ENCODE data around the gene HOXD1.

HOXD1 gene

DNA sequence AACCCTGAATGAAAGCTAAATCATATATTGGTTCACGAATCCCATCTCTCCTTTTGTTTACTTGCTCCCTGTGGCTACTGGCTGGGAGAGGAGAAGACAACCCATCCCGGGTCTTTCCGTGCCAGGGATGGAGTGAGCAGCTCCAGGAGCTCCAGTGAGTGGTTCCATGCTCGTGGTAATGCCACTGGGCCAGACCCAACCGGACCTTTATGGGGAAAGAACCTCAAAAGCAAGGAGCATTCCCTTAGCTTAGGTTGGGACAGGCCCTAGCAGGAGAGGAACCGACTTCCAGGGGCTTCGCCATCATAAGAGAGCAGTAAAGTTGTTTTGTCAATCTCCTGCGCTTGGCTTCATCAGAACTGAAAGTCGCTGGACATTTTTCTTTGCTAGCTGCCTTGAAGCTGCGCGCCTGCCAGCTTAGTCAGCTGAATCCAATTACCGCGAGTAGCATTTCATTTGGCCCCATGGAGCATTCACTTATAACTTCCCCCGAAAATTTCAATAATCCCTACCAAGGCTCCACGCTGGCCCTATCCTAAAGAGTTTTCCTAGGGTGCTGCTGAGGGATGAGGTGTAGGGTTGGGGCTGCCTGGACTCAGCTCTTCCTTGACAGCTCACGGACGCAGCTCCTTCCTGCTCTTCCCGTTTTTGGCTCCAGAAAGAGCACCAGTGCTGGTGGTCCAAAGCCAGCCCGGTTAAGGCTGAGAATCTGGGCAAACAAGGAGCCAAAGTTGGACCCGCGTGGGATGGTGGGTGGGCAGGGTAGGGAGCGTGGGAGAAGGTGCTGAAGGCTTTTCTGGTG lies 26.4 kb upstream of the HOXD1 start:
- H3K27ac ChIP-seq (ENCODE audit: low read depth, low read length) = no peak overlapping the region
- no peaks in the 10 kb centered on the region for H3K9me3 ChIP-seq (ENCODE audit: insufficient read depth, low read depth, low read length)
- 6% methylated on average over 22 of the region's 22 CpGs for WGBS
- peaks cover 5% of the 10 kb centered on the region; the same call in 1 of the 2 replicates for H3K4me1 ChIP-seq (ENCODE audit: insufficient read depth, low read length)
- no peak overlapping the region for H3K4me3 ChIP-seq (ENCODE audit: low read length)
- no peaks in the 10 kb centered on the region for H3K36me3 ChIP-seq (ENCODE audit: insufficient read depth, low read length)
- H3K9ac ChIP-seq (ENCODE audit: low read depth, low read length) = no peak overlapping the region
- peaks cover 100% of the 10 kb centered on the region for H3K27me3 ChIP-seq (ENCODE audit: insufficient read depth, low read length)

DNA sequence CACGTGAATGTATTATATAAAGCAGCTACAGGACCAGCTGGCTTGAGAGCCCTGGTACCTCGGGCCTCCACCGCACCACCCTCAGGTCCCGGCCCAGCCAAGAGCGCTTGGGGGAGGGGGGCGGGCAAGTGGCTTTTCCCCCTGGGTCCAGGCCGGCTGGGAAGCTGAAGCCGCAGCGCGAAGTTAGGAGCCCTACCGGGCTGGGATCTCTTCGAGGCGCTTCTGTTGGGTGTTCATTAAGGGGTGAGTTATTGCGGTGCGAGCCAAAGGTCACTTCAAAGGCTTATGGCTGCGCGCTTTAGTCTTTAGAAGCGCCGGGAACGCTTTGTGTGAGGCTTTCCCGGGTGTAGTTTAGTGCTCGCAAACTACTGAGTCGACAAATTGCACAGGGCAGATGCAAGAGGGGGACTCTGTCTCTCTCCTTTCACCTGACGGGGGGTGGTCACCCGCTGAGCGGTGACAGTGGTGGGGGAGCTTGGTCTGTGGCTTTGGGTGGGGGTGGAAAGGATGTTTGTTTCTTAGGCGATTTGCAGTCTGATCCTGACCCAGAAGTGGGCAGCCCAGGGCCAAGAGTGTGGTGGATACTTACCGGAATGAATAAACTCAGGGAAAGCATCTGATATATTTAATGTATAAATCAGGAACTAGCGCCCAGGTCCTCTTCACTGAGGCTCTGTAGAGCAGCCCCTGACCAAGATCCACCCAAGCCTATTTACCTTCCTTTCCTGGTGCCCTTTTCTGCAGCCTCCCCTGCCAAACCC lies 25.4 kb upstream of the HOXD1 start:
- no peaks in the 10 kb centered on the region for H3K9me3 ChIP-seq (ENCODE audit: insufficient read depth, low read depth, low read length)
- no peaks in the 10 kb centered on the region for H3K36me3 ChIP-seq (ENCODE audit: insufficient read depth, low read length)
- WGBS = 4% methylated on average over 29 of the region's 29 CpGs

DNA sequence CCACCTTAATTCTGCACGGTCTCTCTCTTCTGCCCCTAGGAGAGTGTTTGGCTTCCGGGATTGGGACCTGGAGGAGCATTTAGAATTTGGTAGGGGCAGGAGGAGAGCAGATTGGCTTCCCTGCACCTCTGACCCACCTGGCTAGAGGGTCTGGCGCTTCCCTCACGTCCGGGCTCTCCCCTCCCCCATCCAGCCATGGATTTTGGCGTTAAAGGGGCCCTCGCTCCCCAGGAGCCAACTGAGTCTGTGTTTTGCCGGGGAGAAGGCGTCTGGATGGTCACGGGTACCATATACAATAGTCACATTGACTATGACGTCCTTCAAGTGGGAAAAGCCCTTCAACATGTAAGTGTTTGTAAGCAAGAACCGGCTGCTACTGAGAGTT lies 24.8 kb upstream of the HOXD1 start:
- no peak overlapping the region for H3K4me3 ChIP-seq (ENCODE audit: low read length)
- no peaks in the 10 kb centered on the region for H3K9me3 ChIP-seq (ENCODE audit: insufficient read depth, low read depth, low read length)
- H3K4me1 ChIP-seq (ENCODE audit: insufficient read depth, low read length) = peaks cover 5% of the 10 kb centered on the region; the same call in 1 of the 2 replicates
- 0% methylated on average over 9 of the region's 12 CpGs for WGBS
- no peaks in the 10 kb centered on the region for H3K36me3 ChIP-seq (ENCODE audit: insufficient read depth, low read length)
- H3K9ac ChIP-seq (ENCODE audit: low read depth, low read length) = no peak overlapping the region
- H3K27ac ChIP-seq (ENCODE audit: low read depth, low read length) = no peak overlapping the region
- H3K27me3 ChIP-seq (ENCODE audit: insufficient read depth, low read length) = peaks cover 100% of the 10 kb centered on the region

More for the DNA sequence above, 25.4 kb upstream of the HOXD1 start:
- Histone ChIP-seq H3K27me3 (ENCODE audit: insufficient read depth, low read length) (peaks cover 100% of the 10 kb centered on the region), H3K4me3 (ENCODE audit: low read length) (no peak overlapping the region), H3K9ac (ENCODE audit: low read depth, low read length) (no peak overlapping the region), H3K4me1 (ENCODE audit: insufficient read depth, low read length) (peaks cover 5% of the 10 kb centered on the region; the same call in 1 of the 2 replicates), H3K27ac (ENCODE audit: low read depth, low read length) (no peak overlapping the region)

DNA sequence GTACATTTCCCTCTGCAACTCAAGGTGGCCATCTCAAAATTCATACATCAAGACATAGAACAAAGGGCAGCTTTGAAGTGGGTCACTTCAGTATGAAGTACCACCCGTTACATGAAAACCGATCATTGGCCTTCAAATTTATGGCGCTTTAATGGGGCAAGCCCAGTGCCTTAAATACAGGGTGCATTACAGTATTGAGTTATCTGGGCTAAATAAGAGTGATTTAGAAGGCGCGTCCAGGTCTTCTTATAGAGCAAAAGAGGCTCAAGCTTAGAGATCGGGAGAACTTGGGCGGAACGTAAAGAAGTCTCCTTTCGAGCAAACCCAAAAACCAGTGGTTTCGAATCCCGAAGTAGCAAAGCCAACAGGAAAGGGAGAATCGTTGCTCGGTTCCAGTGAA lies 24.3 kb upstream of the HOXD1 start:
- no peak overlapping the region for H3K4me3 ChIP-seq (ENCODE audit: low read length)
- H3K9ac ChIP-seq (ENCODE audit: low read depth, low read length) = no peak overlapping the region
- no peak overlapping the region for H3K27ac ChIP-seq (ENCODE audit: low read depth, low read length)
- no peaks in the 10 kb centered on the region for H3K36me3 ChIP-seq (ENCODE audit: insufficient read depth, low read length)
- H3K27me3 ChIP-seq (ENCODE audit: insufficient read depth, low read length) = peaks cover 100% of the 10 kb centered on the region
- H3K9me3 ChIP-seq (ENCODE audit: insufficient read depth, low read depth, low read length) = no peaks in the 10 kb centered on the region
- peaks cover 5% of the 10 kb centered on the region; the same call in 1 of the 2 replicates for H3K4me1 ChIP-seq (ENCODE audit: insufficient read depth, low read length)
- WGBS = 11% methylated on average over 13 of the region's 13 CpGs

DNA sequence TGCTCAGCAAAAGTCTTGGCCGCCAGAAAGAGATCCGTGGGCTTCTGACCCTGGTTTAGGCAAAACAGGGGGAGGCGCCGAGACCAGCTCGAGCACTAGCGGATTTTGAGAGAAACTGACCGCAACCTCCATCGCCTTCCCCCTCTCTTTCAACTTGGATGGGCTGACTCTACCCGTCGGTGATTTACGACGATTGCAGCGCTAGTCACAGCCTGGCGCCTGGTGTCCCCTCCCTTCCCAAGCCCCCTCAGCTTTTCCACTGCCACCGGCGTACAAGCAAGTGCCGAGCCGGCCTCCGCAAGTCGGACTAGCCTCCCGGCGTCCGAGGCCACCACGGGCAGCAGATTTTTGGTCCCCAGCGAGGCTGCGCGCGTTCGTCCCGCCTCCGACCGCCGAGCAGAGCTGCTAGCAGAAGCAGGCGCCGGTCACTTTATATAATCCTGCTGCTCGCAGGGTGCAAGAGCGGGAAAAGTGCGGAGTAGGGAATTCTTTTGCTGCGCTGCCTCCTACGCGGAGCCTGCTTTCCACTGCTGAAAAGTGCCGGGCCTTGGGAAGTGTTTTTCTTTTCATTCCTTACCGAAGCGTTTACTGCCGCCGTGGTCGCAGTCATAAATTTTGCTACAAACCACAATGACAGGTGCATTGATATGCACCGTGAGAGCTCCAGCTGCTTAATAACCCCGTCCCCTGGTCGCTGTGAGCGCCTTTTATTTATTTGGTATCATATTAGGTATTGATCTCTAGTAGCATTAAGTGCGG lies 23.7 kb upstream of the HOXD1 start:
- 1% methylated on average over 52 of the region's 52 CpGs for WGBS
- no peaks in the 10 kb centered on the region for H3K9me3 ChIP-seq (ENCODE audit: insufficient read depth, low read depth, low read length)
- H3K4me1 ChIP-seq (ENCODE audit: insufficient read depth, low read length) = peaks cover 5% of the 10 kb centered on the region; the same call in 1 of the 2 replicates
- H3K4me3 ChIP-seq (ENCODE audit: low read length) = no peak overlapping the region
- no peak overlapping the region for H3K9ac ChIP-seq (ENCODE audit: low read depth, low read length)
- peaks cover 100% of the 10 kb centered on the region for H3K27me3 ChIP-seq (ENCODE audit: insufficient read depth, low read length)
- H3K36me3 ChIP-seq (ENCODE audit: insufficient read depth, low read length) = no peaks in the 10 kb centered on the region
- no peak overlapping the region for H3K27ac ChIP-seq (ENCODE audit: low read depth, low read length)

DNA sequence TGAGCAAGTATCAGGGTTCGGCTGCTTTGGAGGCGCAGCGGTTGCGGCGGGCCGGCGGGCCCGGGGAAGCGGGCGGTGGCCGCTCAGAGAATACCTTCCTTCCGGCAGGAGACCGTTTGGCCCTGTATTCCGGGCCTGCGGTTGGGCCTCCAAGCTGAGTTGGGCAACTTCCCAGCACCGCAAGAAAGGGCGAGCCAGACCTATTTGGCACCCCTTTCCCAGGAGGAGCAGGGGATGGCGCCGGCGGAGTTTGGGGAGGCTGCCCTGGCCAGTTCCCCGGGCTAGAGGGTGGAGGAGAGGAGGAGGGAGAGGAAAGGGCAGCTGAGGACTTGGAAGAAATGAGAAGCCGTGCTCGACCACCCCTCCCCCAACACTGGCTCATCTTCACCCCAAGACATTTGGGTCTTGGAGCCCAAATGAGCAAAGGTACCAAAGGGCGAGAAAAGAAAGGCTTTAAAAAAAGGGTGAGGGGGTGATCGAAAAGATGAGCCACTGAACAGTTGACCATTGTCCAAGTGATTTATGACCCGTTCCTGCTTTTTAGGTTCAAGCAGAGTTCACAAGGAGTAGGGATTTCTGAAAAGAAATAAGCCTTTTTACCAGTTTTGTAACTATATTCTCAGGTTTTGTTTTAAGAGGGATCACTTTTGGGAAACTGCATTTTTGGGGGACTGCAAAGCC lies 23.0 kb upstream of the HOXD1 start:
- H3K9me3 ChIP-seq (ENCODE audit: insufficient read depth, low read depth, low read length) = no peaks in the 10 kb centered on the region
- H3K36me3 ChIP-seq (ENCODE audit: insufficient read depth, low read length) = no peaks in the 10 kb centered on the region
- H3K4me3 ChIP-seq (ENCODE audit: low read length) = no peak overlapping the region
- WGBS = 6% methylated on average over 24 of the region's 26 CpGs
- no peak overlapping the region for H3K27ac ChIP-seq (ENCODE audit: low read depth, low read length)
- H3K27me3 ChIP-seq (ENCODE audit: insufficient read depth, low read length) = peaks cover 100% of the 10 kb centered on the region
- peaks cover 5% of the 10 kb centered on the region; the same call in 1 of the 2 replicates for H3K4me1 ChIP-seq (ENCODE audit: insufficient read depth, low read length)
- H3K9ac ChIP-seq (ENCODE audit: low read depth, low read length) = no peak overlapping the region

DNA sequence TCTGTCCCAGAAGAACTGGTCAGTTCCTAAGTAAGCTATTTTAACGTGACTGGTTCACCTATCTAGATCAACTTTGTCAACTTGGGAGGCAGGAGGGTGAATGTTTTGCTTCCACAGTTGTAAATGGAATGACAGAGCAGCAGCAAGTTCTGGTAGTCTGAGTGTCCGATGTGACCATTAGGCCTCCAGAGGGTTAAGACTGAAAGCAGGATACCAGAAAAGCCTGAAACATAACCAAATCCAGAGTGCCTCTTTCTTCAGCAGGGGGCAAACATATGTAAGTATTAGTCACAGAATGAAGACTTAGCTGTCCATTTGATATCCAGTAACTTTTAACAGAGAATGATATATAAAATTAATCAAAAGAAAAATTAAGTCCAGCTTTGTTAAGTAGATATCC lies 22.2 kb upstream of the HOXD1 start:
- WGBS = 33% methylated on average over 2 of the region's 2 CpGs

DNA sequence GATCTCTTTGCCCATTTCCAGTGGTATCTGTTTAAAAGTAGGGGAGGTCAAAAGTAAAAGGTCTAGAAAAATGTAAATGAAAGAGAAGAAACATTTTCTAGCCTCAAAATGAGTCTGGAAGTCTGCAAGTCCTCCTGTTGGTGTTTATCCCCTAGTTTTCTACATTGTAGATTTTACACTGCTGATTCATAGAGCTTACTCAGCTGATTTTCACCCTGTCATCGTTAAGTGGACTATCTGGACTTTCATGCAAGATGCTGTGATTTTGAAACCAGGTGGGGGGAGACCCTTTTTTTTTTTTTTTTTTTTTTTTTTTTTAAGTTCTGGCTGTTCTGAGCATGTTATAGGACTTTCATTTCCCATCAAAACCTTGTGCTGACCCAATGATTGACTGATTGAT lies 21.1 kb upstream of the HOXD1 start:
- H3K27ac ChIP-seq (ENCODE audit: low read depth, low read length) = no peak overlapping the region
- no peak overlapping the region for H3K9ac ChIP-seq (ENCODE audit: low read depth, low read length)
- peaks cover 5% of the 10 kb centered on the region; the same call in 1 of the 2 replicates for H3K4me1 ChIP-seq (ENCODE audit: insufficient read depth, low read length)
- WGBS = 50% methylated on average over 1 of the region's 1 CpG
- peaks cover 100% of the 10 kb centered on the region for H3K27me3 ChIP-seq (ENCODE audit: insufficient read depth, low read length)
- H3K4me3 ChIP-seq (ENCODE audit: low read length) = no peak overlapping the region
- H3K9me3 ChIP-seq (ENCODE audit: insufficient read depth, low read depth, low read length) = no peaks in the 10 kb centered on the region
- no peaks in the 10 kb centered on the region for H3K36me3 ChIP-seq (ENCODE audit: insufficient read depth, low read length)

More for the DNA sequence above, 22.2 kb upstream of the HOXD1 start:
- H3K4me1 ChIP-seq (ENCODE audit: insufficient read depth, low read length) = peaks cover 5% of the 10 kb centered on the region; the same call in 1 of the 2 replicates
- H3K9me3 ChIP-seq (ENCODE audit: insufficient read depth, low read depth, low read length) = no peaks in the 10 kb centered on the region
- no peaks in the 10 kb centered on the region for H3K36me3 ChIP-seq (ENCODE audit: insufficient read depth, low read length)
- peaks cover 100% of the 10 kb centered on the region for H3K27me3 ChIP-seq (ENCODE audit: insufficient read depth, low read length)
- no peak overlapping the region for H3K27ac ChIP-seq (ENCODE audit: low read depth, low read length)
- H3K9ac ChIP-seq (ENCODE audit: low read depth, low read length) = no peak overlapping the region
- H3K4me3 ChIP-seq (ENCODE audit: low read length) = no peak overlapping the region

DNA sequence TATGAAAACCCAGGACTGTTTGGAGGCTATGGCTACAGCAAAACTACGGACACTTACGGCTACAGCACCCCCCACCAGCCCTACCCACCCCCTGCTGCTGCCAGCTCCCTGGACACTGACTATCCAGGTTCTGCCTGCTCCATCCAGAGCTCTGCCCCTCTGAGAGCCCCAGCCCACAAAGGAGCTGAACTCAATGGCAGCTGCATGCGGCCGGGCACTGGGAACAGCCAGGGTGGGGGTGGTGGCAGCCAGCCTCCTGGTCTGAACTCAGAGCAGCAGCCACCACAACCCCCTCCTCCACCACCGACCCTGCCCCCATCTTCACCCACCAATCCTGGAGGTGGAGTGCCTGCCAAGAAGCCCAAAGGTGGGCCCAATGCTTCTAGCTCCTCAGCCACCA lies 19.3 kb upstream of the HOXD1 start:
- no peaks in the 10 kb centered on the region for H3K36me3 ChIP-seq (ENCODE audit: insufficient read depth, low read length)
- no peaks in the 10 kb centered on the region for H3K9me3 ChIP-seq (ENCODE audit: insufficient read depth, low read depth, low read length)
- H3K4me1 ChIP-seq (ENCODE audit: insufficient read depth, low read length) = peaks cover 2% of the 10 kb centered on the region; the same call in 1 of the 2 replicates
- H3K9ac ChIP-seq (ENCODE audit: low read depth, low read length) = no peak overlapping the region
- WGBS = 60% methylated on average over 5 of the region's 5 CpGs
- no peak overlapping the region for H3K27ac ChIP-seq (ENCODE audit: low read depth, low read length)
- H3K4me3 ChIP-seq (ENCODE audit: low read length) = no peak overlapping the region
- peaks cover 100% of the 10 kb centered on the region for H3K27me3 ChIP-seq (ENCODE audit: insufficient read depth, low read length)

DNA sequence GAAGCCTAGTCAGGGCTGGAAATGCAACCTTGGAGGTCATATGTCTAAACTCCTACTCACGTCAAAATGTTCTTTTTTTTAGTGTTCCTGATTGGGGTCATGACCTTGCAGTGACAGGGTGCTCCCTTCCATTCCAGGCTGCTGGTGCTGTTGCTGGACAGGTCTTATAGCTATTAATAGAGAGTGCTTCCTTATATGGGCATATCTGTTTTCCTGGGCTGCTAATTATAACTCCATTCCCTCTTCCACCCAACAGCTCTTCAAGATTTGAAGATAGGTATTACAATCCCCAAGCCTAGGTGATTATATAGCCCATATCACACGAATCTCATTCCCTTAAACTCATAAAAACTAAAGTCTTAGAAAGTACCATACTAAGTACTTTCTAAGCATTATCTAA lies 18.8 kb upstream of the HOXD1 start:
- no peaks in the 10 kb centered on the region for H3K36me3 ChIP-seq (ENCODE audit: insufficient read depth, low read length)
- H3K27me3 ChIP-seq (ENCODE audit: insufficient read depth, low read length) = peaks cover 100% of the 10 kb centered on the region
- H3K4me3 ChIP-seq (ENCODE audit: low read length) = no peak overlapping the region
- peaks cover 8% of the 10 kb centered on the region; the same call in 1 of the 2 replicates for H3K4me1 ChIP-seq (ENCODE audit: insufficient read depth, low read length)
- H3K9me3 ChIP-seq (ENCODE audit: insufficient read depth, low read depth, low read length) = no peaks in the 10 kb centered on the region
- no peak overlapping the region for H3K27ac ChIP-seq (ENCODE audit: low read depth, low read length)
- no peak overlapping the region for H3K9ac ChIP-seq (ENCODE audit: low read depth, low read length)
- 63% methylated on average over 2 of the region's 2 CpGs for whole genome bisulfite sequencing
